ENCODE data around the gene STXBP6.

DNA sequence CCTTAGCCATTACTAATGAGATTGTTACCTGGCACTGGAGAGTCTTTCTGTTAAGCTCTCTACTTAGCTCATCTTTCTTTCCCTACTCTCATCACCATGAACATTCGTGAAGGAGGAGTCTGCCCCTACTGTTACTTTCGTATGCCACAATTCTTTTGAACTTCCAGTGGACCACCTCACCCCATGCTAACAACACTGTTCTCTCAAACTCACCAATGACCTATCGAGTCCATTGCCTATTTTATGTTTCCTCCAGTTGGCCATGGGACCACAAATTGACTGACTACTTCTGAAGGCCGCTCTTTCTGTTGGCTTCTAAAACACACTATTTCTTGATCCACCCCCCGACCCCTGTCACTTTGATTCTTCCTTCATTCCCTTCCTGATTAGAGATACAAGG lies 223.6 kb downstream of the STXBP6 start:
- TF ChIP-seq ZNF785 (tag by site-specific recombination; IDR thresholded peaks at IDR 0.05): no peak
- TF ChIP-seq ZNF112 (tag by site-specific recombination; IDR thresholded peaks at IDR 0.05): no peak
- no peak for TF ChIP-seq CTCF (tag by site-specific recombination; IDR thresholded peaks at IDR 0.05)
- TF ChIP-seq HOXC10 (CRISPR knock-in tag; IDR thresholded peaks at IDR 0.05): no peak
- no peak for TF ChIP-seq ZSCAN16 (tag by site-specific recombination; IDR thresholded peaks at IDR 0.05)

Data from HEK293 (cell line).